Parathyroid adenoma (tissue), 2 donors: ENCODE results near the gene CRACDL.
A peak's percentile ranks its signal among the peaks of the same experiment; 100 is the strongest.

Source experiments
- H2AFZ ChIP-seq: fragments of 300-600 bp; sonication (generic); one replicate; pipeline ENCODE4 v1.7.0; 2017; ENCODE audit warnings: antibody characterized with exemption, mild to moderate bottlenecking
- H3K27ac ChIP-seq: fragments of 300-600 bp; sonication (generic); one replicate; pipeline ENCODE4 v1.7.0; 2017
- H3K27me3 ChIP-seq: fragments of 300-600 bp; sonication (generic); one replicate; pipeline ENCODE4 v1.7.0; 2017; ENCODE audit warnings: low read length; ENCODE audit not compliant: control insufficient read depth, insufficient read depth
- H3K36me3 ChIP-seq: fragments of 300-600 bp; sonication (generic); one replicate; pipeline ENCODE4 v1.7.0; 2017; ENCODE audit warnings: low read length; ENCODE audit not compliant: control insufficient read depth, insufficient read depth
- H3K4me1 ChIP-seq: fragments of 300-600 bp; sonication (generic); one replicate; pipeline ENCODE4 v1.7.0; 2017; ENCODE audit warnings: control low read depth
- H3K4me2 ChIP-seq: fragments of 300-600 bp; sonication (generic); one replicate; pipeline ENCODE4 v1.7.0; 2017; ENCODE audit warnings: low read length
- H3K4me3 ChIP-seq: fragments of 300-600 bp; sonication (generic); one replicate; pipeline ENCODE4 v1.7.0; 2017; ENCODE audit warnings: low read depth, low read length
- H3K79me2 ChIP-seq: fragments of 300-600 bp; sonication (generic); one replicate; pipeline ENCODE4 v1.7.0; 2017; ENCODE audit warnings: control low read depth
- H3K9ac ChIP-seq: fragments of 300-600 bp; sonication (generic); one replicate; pipeline ENCODE4 v1.7.0; 2017; ENCODE audit warnings: mild to moderate bottlenecking
- H3K9me3 ChIP-seq: fragments of 300-600 bp; sonication (generic); one replicate; pipeline ENCODE4 v1.7.0; 2017; ENCODE audit warnings: low read length; ENCODE audit not compliant: control insufficient read depth
- TF ChIP-seq, protein P1 (sequence below): fragments of 300-600 bp; sonication (generic); IDR thresholded peaks from one replicate; pipeline ENCODE4 v1.7.0; 2017; ENCODE audit warnings: antibody characterized with exemption, mild to moderate bottlenecking
- donor health status: primary hyperparathyroidism.

The CRACDL gene

DNA sequence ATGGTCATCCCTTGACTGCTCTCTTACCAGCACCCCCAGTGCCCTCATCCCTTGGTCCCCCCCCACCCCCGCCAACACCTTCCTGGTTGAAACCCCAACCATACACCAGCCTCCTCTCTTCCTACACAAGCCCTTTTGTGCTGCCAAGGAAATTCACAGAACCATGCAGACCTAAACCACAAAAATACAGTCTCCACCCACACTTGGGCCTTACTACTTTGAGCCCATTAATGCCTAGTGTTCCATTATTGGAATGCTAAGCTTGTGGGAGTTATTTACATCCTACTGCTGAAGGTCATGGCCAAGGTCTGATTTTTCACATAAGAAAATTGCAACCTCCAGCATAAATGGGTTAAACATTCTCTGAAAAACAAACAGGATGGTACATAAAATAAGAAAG, 4.1 kb upstream of the CRACDL start:
- H3K4me2 ChIP-seq, result no peak overlapping the region
- no peaks in the 10 kb centered on the region for H3K79me2 ChIP-seq
- H3K9me3 ChIP-seq, result no peaks in the 10 kb centered on the region
- TF ChIP-seq, protein P1, sequence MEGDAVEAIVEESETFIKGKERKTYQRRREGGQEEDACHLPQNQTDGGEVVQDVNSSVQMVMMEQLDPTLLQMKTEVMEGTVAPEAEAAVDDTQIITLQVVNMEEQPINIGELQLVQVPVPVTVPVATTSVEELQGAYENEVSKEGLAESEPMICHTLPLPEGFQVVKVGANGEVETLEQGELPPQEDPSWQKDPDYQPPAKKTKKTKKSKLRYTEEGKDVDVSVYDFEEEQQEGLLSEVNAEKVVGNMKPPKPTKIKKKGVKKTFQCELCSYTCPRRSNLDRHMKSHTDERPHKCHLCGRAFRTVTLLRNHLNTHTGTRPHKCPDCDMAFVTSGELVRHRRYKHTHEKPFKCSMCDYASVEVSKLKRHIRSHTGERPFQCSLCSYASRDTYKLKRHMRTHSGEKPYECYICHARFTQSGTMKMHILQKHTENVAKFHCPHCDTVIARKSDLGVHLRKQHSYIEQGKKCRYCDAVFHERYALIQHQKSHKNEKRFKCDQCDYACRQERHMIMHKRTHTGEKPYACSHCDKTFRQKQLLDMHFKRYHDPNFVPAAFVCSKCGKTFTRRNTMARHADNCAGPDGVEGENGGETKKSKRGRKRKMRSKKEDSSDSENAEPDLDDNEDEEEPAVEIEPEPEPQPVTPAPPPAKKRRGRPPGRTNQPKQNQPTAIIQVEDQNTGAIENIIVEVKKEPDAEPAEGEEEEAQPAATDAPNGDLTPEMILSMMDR, result no peak
- H3K36me3 ChIP-seq, result no peaks in the 10 kb centered on the region
- no peak overlapping the region for H3K9ac ChIP-seq
- H3K27ac ChIP-seq, result no peak overlapping the region
- no peak overlapping the region for H3K4me3 ChIP-seq
- H3K4me1 ChIP-seq, result peaks cover 2% of the 10 kb centered on the region
- H3K27me3 ChIP-seq, result no peaks in the 10 kb centered on the region
- no peak overlapping the region for H2AFZ ChIP-seq

DNA sequence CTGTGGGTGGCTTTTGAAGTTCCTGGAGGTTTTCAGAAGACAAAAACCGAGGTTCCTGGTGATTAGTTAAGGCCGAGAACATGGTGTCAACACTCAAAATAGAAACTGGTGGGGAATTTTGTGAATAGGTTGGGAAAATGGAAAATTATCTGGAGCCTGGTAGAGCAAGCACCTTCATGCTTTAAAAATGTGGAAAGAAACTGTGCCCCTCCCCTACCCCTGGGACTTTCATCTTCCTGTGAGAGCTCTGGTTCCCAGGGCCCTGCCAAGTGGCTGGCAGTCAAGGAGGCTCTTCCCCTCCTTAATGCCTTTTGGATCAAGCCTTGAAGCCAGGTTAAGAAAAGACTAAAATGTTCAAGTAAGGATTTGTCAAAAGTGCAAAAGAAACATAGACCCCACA, 1.9 kb upstream of the CRACDL start:
- no peaks in the 10 kb centered on the region for H3K36me3 ChIP-seq
- no peak overlapping the region for H3K9ac ChIP-seq
- H3K9me3 ChIP-seq, result no peaks in the 10 kb centered on the region
- no peak overlapping the region for H3K4me2 ChIP-seq
- H2AFZ ChIP-seq, result no peak overlapping the region
- H3K27me3 ChIP-seq, result no peaks in the 10 kb centered on the region
- H3K27ac ChIP-seq, result no peak overlapping the region
- H3K79me2 ChIP-seq, result no peaks in the 10 kb centered on the region
- peaks cover 4% of the 10 kb centered on the region for H3K4me1 ChIP-seq
- TF ChIP-seq, protein P1, result no peak
- no peak overlapping the region for H3K4me3 ChIP-seq

DNA sequence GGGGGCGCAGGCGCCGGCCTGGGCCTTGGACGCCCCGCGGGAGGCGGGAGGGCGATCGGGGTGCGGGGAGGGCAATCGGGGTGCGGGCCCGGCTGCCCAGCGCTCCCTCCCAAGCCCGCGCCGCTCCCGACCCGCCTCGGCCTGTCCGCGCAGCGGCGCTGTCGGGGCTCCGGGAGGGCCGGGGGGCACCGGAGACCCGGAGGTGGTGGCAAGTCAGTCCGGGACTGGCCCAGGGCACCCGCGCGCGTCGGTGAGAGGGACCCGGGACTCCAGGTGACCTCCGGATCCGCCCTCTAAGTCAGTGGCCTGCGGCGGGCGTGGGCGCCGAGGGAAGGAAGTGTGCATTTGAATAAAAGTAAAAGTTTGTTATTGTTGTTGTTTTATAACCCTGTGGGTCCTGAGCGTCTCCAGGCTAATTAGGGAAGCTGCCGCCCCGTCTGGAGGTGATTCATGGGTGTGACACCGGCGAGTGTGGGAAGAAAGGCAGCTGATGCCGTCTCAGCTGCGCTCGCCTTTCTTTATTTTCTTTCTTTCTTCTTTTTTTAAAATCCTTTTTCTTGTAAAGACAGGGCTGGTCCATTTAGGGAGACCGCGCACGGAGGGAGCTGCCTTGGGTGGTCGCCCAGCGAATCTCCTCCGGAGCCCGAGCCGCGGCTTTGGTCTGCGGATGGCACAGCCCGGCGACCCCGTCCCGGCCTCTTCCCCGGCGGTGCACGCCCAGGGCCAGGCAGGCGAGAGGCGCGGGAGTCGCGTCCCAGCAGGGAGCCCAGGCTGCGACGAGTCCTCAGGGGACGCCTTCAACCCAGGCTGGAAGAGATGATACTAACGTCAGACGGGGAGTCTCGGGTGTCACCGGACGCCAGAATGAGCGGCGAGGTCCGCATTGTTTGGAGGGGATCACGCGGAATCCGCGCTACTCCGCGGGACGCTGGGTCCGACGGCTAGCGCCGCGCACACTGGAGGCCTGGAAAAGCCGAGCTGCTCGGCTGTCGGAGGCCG, 627 bp upstream of the CRACDL start:
- TF ChIP-seq, protein P1, result no peak
- no peak overlapping the region for H3K9ac ChIP-seq
- peaks cover 4% of the 10 kb centered on the region for H3K4me1 ChIP-seq
- H3K27ac ChIP-seq, result no peak overlapping the region
- no peaks in the 10 kb centered on the region for H3K36me3 ChIP-seq
- no peaks in the 10 kb centered on the region for H3K27me3 ChIP-seq
- peak overlapping the region; percentile 52 for H3K4me3 ChIP-seq
- peak overlapping the region; percentile 84 for H2AFZ ChIP-seq
- H3K4me2 ChIP-seq, result peak overlapping the region; percentile 52
- H3K9me3 ChIP-seq, result no peaks in the 10 kb centered on the region
- no peaks in the 10 kb centered on the region for H3K79me2 ChIP-seq

DNA sequence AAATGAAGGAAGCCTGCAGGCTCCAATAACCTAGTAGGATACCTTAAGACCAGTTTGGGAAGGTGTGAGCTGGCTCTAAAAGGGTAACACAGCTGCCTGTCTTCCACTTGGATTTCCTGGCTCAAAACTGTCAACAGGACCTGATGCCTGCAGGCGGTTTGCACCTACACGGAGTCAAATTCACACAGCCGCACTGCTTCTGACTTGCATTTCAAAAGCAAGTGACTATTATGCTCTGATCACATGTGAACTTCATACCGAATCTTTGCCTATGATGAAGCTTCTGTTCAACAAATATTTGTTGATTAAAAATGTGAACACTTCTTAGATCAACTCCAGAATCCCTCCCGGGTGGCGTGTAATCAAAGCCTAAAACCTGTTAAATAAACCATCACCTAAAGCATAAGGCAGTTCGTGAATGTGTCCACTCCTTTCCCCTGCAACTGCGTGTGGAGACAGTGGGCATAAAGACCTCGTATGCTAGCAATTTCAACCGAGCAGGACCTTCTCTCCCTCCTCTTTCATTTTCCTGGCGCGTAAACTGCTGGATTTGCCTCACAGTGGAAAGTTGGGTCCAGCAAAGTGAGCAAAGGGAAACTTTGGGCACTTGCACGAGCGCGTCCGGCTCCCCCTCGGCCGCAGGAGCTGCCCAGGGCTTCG, 784 bp downstream of the CRACDL start:
- Histone ChIP-seq H3K27ac (no peak overlapping the region), H3K4me3 (peak overlapping the region; percentile 45), H3K9ac (no peak overlapping the region)

More for the DNA sequence above, 784 bp downstream of the CRACDL start:
- H3K4me1 ChIP-seq, result peaks cover 4% of the 10 kb centered on the region
- H3K79me2 ChIP-seq, result no peaks in the 10 kb centered on the region
- peak overlapping the region; percentile 78 for H3K4me2 ChIP-seq
- peak overlapping the region; percentile 74 for H2AFZ ChIP-seq
- H3K36me3 ChIP-seq, result no peaks in the 10 kb centered on the region
- no peaks in the 10 kb centered on the region for H3K9me3 ChIP-seq
- TF ChIP-seq, protein P1, result no peak
- H3K27me3 ChIP-seq, result no peaks in the 10 kb centered on the region
